ENCODE results near the gene MRPS26. TPM values are rescaled to one million over a fixed set of nuclear protein-coding genes. Genes with fewer than 3 reads are reported as not detected.
"Not testable (repeated sequence)": the region's sequence is repeated elsewhere in the genome, so short reads cannot be mapped to it uniquely, and the experiment has no call there.

The MRPS26 gene
- total RNA-seq, 4 donors from 2014 or later, result 71.5 to 86.4 (median 76.5) TPM

GRCh38 chr20:3068986-3069900, 23.4 kb downstream of the MRPS26 start:
- TF ChIP-seq CTCF (IDR thresholded peaks at IDR 0.05), result no peak
- TF ChIP-seq POLR2A (IDR thresholded peaks at IDR 0.05), result no peak
- 77 to 87% methylated on average over 8 of the region's 8 CpGs for WGBS, 2 donors
- intact Hi-C loops (cut with DNase I; ENCODE audit: low total_unique reads), result no loop called here
- no peak for DNase-seq (ENCODE audit: low spot score in 2 of 2)
- H3K4me3 ChIP-seq (ENCODE audit: low read depth, poor library complexity, severe bottlenecking), result no peak overlapping the region

- DNase-seq (ENCODE audit: low spot score in 2 of 2), result no peak
- TF ChIP-seq POLR2A (IDR thresholded peaks at IDR 0.05) (no peak), CTCF (IDR thresholded peaks at IDR 0.05) (no peak)
- WGBS, 2 donors, result 89 to 90% methylated on average over 4 of the region's 4 CpGs
- H3K4me3 ChIP-seq (ENCODE audit: low read depth, poor library complexity, severe bottlenecking), result no peak overlapping the region
- intact Hi-C loops (cut with DNase I; ENCODE audit: low total_unique reads), result no loop called here
Observed at GRCh38 chr20:3070725-3071124, 24.9 kb downstream of the MRPS26 start.

- intact Hi-C loops (cut with DNase I; ENCODE audit: low total_unique reads), result no loop called here
- 74 to 83% methylated on average over 16 of the region's 16 CpGs for WGBS, 2 donors
- no peak for TF ChIP-seq CTCF (IDR thresholded peaks at IDR 0.05)
- TF ChIP-seq POLR2A (IDR thresholded peaks at IDR 0.05), result no peak
- H3K4me3 ChIP-seq (ENCODE audit: low read depth, poor library complexity, severe bottlenecking), result peak overlapping the region; percentile 49
- DNase-seq (ENCODE audit: low spot score in 2 of 2), result no peak
Observed at GRCh38 chr20:3071266-3071609, 25.4 kb downstream of the MRPS26 start.

- peak within 1 kb of the TSS; percentile 49 for H3K4me3 ChIP-seq (ENCODE audit: low read depth, poor library complexity, severe bottlenecking)
- WGBS, 2 donors, result 16 to 23% methylated on average over 37 to 43 of the region's 95 CpGs
- peak in 1 of 2 donors; percentile 91 for DNase-seq (ENCODE audit: low spot score in 2 of 2)
- intact Hi-C loops (cut with DNase I; ENCODE audit: low total_unique reads), result no loop called here
- TF ChIP-seq POLR2A (IDR thresholded peaks at IDR 0.05), result no peak
- no peak for TF ChIP-seq CTCF (IDR thresholded peaks at IDR 0.05)
Observed at GRCh38 chr20:3071610-3072529, 26.0 kb downstream of the MRPS26 start, which contains the start of gene OXT. OXT (plus strand) TSS chr20:3071620; CDS start chr20:3071656, 36 bp downstream.

DNA sequence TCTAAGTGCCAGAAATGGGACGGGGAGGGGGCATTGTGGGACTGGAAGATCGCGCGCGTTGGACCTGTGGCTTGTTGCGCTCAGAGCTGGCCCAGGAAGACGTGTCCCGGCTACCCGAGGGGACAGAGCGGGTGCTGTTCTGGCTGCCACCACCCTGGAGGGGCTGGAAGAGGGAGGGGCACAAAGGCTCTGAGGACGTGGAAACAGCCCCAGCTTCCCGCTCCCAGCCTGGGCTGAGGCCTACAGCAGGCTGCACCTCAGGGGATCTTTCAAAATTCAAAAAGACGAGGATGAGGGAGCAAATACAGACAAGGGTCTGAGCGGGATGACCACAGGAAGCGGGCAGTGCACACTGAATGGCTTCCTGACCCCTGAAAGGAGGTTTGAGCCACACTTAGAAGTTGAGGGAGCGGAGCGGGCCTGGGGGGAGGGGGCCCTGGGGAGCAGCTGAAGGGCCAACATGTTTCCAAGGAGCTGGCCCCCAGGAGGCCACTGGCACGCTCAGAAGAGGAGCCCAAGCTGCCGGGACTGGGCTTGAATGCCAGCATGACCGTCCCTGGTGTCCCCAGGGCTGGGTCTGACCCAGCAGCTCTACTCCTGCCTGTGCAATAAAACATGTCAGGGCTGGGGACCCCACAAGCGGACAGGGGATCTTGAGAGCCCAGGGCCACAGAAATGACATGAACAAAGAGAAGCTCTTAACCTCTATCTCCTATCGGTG, 26.8 kb downstream of the MRPS26 start:
- intact Hi-C loops (cut with DNase I; ENCODE audit: low total_unique reads), result no loop called here
- 72 to 73% methylated on average over 22 of the region's 22 CpGs for WGBS, 2 donors
- peak overlapping the region; percentile 49 for H3K4me3 ChIP-seq (ENCODE audit: low read depth, poor library complexity, severe bottlenecking)
- TF ChIP-seq POLR2A (IDR thresholded peaks at IDR 0.05) (no peak), CTCF (IDR thresholded peaks at IDR 0.05) (no peak)
- DNase-seq (ENCODE audit: low spot score in 2 of 2), result no peak

DNA sequence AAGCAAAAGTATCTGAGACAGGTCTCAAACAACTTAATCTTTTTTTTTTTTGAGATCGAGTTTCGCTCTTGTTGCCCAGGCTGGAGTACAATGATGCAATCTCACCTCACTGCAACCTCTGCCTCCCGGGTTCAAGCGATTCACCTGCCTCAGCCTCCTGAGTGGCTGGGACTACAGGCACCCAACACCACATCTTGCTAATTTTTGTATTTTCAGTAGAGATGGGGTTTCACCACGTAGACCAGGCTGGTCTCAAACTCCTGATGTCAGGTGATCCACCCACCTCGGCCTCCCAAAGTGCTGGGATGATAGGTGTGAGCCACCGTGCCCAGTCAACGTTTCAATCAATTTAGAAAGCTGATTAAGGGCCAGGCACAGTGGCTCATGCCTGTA, 27.4 kb downstream of the MRPS26 start:
- WGBS, 2 donors, result 90 to 91% methylated on average over 8 of the region's 8 CpGs
- H3K4me3 ChIP-seq (ENCODE audit: low read depth, poor library complexity, severe bottlenecking); intact Hi-C loops (cut with DNase I; ENCODE audit: low total_unique reads); DNase-seq (ENCODE audit: low spot score in 2 of 2): not testable (repeated sequence)
